ENCODE measurements around the gene PEX3.

DNA sequence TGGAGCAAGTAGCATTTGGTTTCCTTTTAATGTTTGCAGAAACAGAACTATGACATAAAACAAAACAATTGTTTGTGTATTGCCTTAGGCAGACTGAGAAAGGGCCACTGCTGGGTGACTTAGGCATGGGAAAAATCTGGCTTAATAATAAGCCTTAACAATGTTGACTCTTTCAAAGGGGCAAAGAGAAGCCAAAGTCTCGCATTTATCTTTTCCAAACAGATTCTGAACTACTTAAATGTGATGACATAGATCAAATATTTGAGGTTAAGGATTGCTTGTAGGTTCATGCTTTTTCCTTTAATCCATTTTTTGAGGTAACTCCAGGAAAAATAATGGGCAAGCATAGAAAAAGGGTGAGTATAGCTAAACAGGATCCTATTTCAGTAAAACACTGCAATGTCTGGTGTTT lies 39.7 kb upstream of the PEX3 start:
- TF ChIP-seq, protein P1, sequence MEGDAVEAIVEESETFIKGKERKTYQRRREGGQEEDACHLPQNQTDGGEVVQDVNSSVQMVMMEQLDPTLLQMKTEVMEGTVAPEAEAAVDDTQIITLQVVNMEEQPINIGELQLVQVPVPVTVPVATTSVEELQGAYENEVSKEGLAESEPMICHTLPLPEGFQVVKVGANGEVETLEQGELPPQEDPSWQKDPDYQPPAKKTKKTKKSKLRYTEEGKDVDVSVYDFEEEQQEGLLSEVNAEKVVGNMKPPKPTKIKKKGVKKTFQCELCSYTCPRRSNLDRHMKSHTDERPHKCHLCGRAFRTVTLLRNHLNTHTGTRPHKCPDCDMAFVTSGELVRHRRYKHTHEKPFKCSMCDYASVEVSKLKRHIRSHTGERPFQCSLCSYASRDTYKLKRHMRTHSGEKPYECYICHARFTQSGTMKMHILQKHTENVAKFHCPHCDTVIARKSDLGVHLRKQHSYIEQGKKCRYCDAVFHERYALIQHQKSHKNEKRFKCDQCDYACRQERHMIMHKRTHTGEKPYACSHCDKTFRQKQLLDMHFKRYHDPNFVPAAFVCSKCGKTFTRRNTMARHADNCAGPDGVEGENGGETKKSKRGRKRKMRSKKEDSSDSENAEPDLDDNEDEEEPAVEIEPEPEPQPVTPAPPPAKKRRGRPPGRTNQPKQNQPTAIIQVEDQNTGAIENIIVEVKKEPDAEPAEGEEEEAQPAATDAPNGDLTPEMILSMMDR (IDR thresholded peaks at IDR 0.05) = no peak
- TF ChIP-seq POLR2A (IDR thresholded peaks at IDR 0.05) = no peak
